Astrocyte (in vitro differentiated cells and primary cell): ENCODE measurements around the gene SUCNR1.

Source experiments
- EZH2 ChIP-seq: IDR thresholded peaks from 2 replicates; pipeline ENCODE4 v1.6.1; 2012; ENCODE audit warnings: mild to moderate bottlenecking, low read length, inconsistent platforms; ENCODE audit not compliant: insufficient read depth
- TF ChIP-seq, protein P1 (sequence below): IDR thresholded peaks from 2 replicates; pipeline ENCODE4 v1.5.1; 2011; ENCODE audit warnings: low read depth, mild to moderate bottlenecking, inconsistent platforms, low read length, moderate library complexity; ENCODE audit not compliant: insufficient read depth

DNA sequence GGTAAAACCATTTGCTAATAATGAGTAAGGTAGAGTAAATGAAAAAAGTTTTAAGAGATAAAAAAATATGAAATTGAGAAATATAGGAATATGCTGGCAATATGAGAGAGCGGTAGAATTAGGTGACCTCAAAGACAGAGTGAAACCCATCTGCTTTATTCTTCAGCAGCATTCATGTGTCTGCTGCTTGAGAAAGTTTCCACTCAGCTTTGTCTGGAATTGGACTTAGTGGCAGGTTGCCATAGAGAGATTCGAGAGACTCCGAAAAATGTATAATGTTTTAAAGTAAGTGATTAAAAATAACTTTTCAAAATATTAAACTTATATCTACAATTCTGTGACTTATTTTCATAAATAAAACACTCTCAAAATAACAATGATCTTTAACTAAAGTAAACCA, 5.0 kb downstream of the SUCNR1 start:
- TF ChIP-seq, protein P1, sequence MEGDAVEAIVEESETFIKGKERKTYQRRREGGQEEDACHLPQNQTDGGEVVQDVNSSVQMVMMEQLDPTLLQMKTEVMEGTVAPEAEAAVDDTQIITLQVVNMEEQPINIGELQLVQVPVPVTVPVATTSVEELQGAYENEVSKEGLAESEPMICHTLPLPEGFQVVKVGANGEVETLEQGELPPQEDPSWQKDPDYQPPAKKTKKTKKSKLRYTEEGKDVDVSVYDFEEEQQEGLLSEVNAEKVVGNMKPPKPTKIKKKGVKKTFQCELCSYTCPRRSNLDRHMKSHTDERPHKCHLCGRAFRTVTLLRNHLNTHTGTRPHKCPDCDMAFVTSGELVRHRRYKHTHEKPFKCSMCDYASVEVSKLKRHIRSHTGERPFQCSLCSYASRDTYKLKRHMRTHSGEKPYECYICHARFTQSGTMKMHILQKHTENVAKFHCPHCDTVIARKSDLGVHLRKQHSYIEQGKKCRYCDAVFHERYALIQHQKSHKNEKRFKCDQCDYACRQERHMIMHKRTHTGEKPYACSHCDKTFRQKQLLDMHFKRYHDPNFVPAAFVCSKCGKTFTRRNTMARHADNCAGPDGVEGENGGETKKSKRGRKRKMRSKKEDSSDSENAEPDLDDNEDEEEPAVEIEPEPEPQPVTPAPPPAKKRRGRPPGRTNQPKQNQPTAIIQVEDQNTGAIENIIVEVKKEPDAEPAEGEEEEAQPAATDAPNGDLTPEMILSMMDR: no peak
- no peak for TF ChIP-seq EZH2
